ENCODE data around the gene MAP2K4. TPM values are rescaled to one million over a fixed set of nuclear protein-coding genes. Genes with fewer than 3 reads are reported as not detected.
A peak's percentile ranks its signal among the peaks of the same experiment; 100 is the strongest.
"Not testable (repeated sequence)": the region's sequence is repeated elsewhere in the genome, so short reads cannot be mapped to it uniquely, and the experiment has no call there.

MAP2K4 gene
- total RNA-seq: 27.9 TPM

GRCh38 chr17:12020642-12021622, at the start of gene MAP2K4:
Gene MAP2K4 (plus strand): TSS chr17:12020877. CDS start chr17:12020887, 10 bp downstream.
- DNase-seq (ENCODE audit: low spot score): peak; percentile 93

GRCh38 chr17:11972741-11973140, 47.9 kb upstream of the MAP2K4 start:
- not testable (repeated sequence) for DNase-seq (ENCODE audit: low spot score)

- DNase-seq (ENCODE audit: low spot score): no peak
Measured at GRCh38 chr17:11979795-11980194, 40.9 kb upstream of the MAP2K4 start.

DNA sequence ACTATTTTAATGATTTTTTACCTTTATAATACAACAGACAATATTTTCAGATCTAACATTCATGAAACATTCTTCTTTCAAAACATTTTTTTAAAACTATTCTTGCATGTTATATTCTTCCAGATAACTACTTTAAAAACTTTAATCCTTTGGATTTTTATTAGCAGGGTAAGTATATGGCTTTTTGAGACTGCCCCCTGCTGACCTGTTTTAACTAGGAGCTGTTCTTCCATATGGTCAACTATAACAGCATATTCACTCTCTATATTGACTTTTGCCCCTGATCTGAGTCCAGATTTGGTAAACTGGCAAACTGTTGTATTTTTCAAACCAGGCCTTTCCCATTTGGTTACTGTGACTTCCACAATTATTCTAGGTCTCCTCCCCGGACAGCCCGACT, 39.9 kb upstream of the MAP2K4 start:
- DNase-seq (ENCODE audit: low spot score): no peak

GRCh38 chr17:11981862-11982261, 38.8 kb upstream of the MAP2K4 start:
- no peak for DNase-seq (ENCODE audit: low spot score)

DNA sequence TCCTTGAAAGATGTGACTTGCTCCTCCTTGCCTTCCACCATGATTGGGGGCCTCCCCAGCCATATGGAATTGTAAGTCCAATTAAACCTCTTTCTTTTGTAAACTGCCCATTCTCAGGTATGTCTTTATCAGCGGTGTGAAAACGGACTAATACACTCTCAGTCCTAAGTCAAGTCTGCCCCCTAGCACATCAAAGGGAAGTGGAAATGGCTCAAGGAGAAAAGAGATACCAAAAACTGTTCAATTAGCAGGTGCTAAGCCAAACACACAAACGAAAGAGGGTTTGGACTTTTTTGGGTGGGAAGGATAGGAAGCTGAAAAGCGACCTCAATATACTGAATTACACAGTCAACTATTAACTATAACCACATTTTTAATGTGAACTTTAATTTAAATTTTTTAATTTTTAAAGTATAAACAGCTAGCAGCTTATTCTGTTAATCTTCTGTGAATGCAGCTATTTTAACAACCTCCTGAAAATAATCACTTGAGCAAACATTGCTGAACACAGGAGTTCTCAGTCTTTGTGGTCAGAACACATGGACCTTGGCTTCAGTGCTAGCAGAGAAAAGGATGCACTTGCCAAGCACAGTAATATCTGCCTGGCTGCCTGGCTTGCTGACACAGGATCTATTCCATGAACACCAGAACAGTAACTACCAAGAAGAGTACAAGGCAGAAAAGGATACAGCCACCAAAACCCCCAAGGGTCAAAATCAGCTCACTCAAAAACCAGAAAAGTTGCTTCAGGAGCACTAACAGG, 34.3 kb upstream of the MAP2K4 start:
- peak; percentile 15 for DNase-seq (ENCODE audit: low spot score)

DNA sequence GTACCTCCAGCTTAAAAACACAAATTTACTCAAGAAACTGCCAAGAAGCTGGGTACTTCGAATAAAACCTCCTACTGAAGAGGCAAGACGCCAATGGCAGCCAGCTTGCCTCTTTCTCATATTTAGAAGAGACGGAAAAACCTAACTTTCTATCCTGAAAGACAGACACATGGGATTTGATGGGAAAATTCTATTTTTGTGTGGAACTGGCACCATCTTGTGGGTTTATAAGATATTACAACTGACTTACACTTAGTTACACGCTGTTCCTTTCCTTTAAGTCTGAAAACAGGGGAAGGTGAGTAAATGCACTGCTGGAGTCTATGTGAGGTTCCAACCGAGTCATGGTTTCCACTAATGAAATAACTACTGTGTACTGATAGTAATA, 33.7 kb upstream of the MAP2K4 start:
- DNase-seq (ENCODE audit: low spot score): no peak

DNA sequence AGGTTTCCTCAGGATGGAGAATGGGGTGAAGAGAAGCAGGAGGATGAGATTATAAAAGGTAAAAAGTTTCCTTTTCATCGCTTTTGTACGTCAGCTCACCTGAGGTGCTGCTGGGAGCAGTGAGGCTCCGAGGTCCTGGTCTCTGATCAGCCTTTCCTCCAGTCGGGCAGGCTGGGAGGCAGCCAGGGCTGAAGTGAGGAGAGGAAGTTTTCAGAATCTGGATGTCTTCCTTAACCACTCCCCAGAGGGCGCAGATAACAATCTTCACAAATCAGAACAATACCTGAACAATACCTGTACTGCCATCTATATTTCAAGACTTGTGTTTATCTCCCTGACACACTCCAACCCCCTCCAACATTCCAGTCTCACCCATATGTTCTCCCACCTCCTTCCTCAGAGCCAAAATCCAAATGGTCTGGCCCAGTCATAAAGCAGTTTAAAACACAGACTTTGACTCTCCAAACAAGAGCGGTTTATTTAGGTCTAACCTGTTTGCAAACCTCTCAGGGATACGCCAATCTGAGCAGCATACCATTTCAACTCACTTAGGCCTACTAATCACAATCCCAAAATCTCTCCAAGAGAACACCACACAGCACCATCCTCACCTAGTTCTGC, 30.2 kb upstream of the MAP2K4 start:
- DNase-seq (ENCODE audit: low spot score): no peak

DNA sequence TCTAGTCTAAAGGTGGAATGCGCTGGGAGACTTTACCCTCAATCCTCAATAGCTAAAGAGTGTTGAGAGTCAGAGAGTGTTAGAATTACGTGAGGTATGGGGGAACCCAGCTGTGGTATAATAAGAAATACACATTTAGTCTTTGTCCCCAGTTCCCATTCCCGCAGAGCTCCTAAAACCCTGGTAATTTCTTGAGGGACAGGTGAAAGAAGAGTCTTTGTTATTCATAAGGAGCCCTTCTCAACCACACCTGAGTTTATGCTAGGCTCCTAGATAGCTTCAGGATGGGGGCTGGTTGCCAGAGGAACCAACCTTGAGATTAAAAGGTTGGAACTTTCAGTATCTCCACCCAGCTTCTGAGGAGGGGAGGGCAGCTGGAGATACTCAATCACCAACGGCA, 29.2 kb upstream of the MAP2K4 start:
- no peak for DNase-seq (ENCODE audit: low spot score)

DNA sequence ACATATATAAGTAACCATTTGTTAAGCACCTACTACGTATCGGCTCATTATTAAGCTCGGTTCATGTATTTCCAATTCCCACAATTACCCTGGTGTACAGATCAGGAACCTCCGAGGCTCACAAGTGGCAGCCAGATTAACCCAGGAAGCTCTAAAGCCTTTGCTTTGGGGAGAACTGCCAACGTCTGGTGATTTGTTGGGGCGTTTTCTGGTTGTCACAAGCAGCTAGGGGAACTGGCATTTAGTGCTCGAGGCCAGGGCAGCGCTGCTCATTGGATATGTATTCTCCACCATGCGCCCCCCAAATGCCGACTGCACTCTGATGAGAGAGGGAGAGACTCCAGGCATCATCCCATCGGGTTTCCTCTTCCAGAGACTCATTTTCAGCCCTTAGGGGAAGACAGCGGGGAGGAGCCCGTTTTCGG, 23.9 kb upstream of the MAP2K4 start:
- DNase-seq (ENCODE audit: low spot score): peak; percentile 24

DNA sequence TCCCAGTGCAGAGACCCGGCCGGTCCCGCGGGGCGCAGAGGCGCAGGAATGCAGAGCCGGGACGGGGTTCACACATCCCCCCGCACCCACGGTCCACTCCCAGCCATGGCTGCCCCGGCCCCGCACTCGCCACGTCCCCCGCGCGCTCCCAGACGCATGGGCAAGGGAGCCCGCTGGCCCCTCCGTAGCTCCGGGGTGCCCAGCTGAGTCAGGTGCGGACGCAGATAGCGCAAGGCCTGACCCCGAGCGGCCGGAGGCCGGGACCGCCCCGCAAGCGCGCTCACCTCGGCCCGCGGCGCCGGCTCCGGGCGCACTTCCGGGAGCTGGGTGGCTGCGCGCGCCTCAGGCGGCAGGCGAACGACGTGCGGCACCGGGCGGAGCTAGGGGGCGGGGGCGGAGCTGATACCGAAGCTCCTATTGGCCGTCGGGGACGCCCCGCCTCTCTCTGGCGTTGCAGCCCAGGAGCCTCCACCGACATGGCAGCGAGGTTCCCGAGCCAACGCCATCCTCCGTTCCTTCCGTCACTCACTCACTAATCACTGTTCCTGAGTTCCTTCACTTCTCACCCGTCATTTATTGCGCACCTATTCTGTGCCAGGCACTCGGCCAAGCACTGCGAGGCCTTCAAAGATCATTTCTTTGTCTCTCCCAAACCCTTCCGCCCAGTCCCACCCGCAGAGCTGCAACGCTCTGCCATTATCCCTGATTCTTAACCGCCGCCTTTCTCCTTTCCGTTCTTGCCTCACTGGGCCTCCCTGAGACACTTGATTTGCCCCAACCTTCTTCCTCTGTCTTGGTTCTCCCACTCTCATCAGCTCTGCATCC, 23.3 kb upstream of the MAP2K4 start, which contains the start of gene ZNF18:
ZNF18 (minus strand) TSS at position 329 of the 825 bp plus-strand sequence. CDS start 4,646 bp downstream, outside the sequence.
- peak; percentile 97 for DNase-seq (ENCODE audit: low spot score)

- DNase-seq (ENCODE audit: low spot score): no peak
Measured at GRCh38 chr17:11997972-11998233, 22.8 kb upstream of the MAP2K4 start.

DNA sequence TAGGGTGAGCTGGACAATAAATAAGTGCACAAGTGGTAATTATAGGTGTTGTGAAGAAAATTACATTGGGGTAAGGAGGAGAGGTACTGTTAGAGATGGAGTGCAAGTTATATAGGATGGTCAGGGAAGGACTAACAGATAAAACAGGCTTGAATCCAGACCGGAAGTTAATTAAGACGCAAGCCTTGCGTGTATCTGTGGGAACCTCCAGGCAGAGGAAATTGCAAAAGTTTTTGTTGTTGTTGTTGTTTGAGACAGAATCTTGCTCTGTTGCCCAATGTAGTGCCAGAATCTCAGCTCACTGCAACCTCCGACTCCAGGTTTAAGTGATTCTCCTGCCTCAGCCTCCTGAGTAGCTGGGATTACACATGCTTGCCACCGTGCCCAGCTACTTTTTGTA, 21.0 kb upstream of the MAP2K4 start:
- no peak for DNase-seq (ENCODE audit: low spot score)

DNA sequence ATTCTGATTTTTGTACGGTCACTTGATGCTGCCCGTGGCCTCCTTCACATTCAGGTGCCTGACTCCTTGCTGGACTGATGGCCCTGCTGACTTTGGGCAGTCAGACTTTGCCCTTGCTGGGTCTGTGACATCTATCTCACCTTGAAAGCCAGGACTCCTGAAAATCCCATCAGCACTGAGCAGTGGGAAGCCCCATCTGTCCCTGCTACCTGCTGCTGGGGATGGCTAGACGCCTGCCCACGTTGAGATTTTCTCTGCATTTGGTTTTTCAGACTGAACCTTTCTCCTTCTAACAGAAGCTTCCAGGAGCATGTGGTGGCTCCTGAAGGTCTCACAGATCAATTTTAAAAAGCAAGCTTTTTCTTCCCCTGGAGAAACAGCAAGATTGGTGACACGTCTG, 13.2 kb upstream of the MAP2K4 start:
- DNase-seq (ENCODE audit: low spot score): no peak

GRCh38 chr17:12021623-12022140, 1.0 kb downstream of the MAP2K4 start:
- DNase-seq (ENCODE audit: low spot score): no peak

- DNase-seq (ENCODE audit: low spot score): no peak
Measured at GRCh38 chr17:12022310-12022709, 1.6 kb downstream of the MAP2K4 start.

- DNase-seq (ENCODE audit: low spot score): no peak
Measured at GRCh38 chr17:12024327-12024726, 3.6 kb downstream of the MAP2K4 start.

GRCh38 chr17:12027658-12028057, 7.0 kb downstream of the MAP2K4 start:
- no peak for DNase-seq (ENCODE audit: low spot score)

DNA sequence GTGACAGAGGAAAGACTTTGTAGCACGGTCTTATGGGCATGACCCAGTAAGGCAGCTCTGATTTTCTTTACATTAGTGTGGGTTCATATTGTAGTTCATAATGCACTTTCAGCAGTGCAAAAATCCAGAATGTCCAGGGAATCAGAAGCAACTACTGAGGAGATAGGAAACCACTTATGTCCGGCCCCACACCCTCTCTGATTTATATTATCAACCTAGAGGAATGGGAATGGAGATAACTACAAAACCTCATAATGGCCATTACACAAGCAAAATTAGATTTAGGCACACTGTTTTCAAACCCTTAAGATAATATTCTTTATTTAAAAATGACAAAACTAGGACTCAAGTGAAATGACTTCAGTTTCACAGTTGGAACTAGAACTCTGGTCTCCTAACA, 7.9 kb downstream of the MAP2K4 start:
- no peak for DNase-seq (ENCODE audit: low spot score)

DNA sequence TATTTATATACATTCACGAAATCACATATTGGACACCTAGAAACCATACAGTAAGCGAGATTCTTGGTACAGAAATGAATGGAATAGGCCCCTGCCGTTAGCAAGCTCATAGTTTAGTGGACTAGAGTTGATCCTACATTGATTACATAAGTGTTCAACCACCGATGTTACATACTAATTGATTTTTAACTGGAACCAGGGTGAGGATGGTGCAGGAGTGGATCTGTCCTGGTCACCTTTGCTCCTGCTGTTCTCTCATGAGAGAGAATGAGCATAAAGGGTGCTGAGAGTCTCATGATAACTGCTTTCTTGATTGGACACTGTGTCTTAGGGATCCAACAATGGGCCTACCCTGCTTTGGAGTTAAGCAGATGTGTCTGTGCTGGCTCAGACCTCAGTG, 13.9 kb downstream of the MAP2K4 start:
- no peak for DNase-seq (ENCODE audit: low spot score)

DNA sequence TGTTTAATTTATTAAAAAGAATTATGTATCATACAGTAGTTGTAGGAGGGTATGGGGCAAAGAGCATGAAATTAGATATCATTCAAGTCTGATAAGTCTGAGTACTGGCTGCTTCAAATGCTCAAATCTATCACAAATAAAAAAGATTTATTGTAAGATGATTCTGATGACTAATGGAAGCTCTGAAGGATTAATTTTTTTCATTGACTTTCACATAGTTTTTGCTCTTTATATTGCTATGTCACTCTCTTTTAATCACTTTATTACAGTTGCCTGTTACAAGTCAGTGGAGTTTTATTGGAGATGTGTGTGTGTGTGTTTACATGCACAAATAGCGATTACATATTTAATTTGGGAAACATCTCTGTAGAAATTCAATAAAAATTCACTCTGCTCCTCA, 15.0 kb downstream of the MAP2K4 start:
- DNase-seq (ENCODE audit: low spot score): no peak
